K562 (cell line): ENCODE results near the gene RESF1. TPM values are rescaled to one million over a fixed set of nuclear protein-coding genes. Genes with fewer than 3 reads are reported as not detected.

Experiments
- ARID1B ChIP-seq: fragments of 450-650 bp; IDR thresholded peaks from 2 replicates; pipeline ENCODE4 v1.6.1; 2016; ENCODE audit warnings: antibody characterized with exemption, mild to moderate bottlenecking, inconsistent platforms
- ATF7 ChIP-seq: fragments of 450-650 bp; IDR thresholded peaks from 2 replicates; pipeline ENCODE4 v1.7.1; 2014; ENCODE audit warnings: mild to moderate bottlenecking, moderate library complexity
- BACH1 ChIP-seq: fragments of 200-800 bp; sonication (Bioruptor generic); IDR thresholded peaks from 2 replicates; pipeline ENCODE4 v1.6.1; 2016; ENCODE audit warnings: missing genetic modification characterization, missing compliant biosample characterization
- BDP1 ChIP-seq: IDR thresholded peaks from 3 replicates; pipeline ENCODE4 v1.6.1; 2011; ENCODE audit not compliant: insufficient read length, insufficient read depth
- C11orf30 ChIP-seq: fragments of 450-650 bp; IDR thresholded peaks from 2 replicates; pipeline ENCODE4 v1.6.1; 2016; ENCODE audit warnings: low read depth, mild to moderate bottlenecking
- DEAF1 ChIP-seq: fragments of 450-650 bp; formaldehyde crosslinking; IDR thresholded peaks from 2 replicates; pipeline ENCODE4 v1.4.0; 2020; ENCODE audit warnings: mild to moderate bottlenecking, moderate library complexity
- DNMT1 ChIP-seq: fragments of 450-650 bp; IDR thresholded peaks from 2 replicates; pipeline ENCODE4 v1.6.1; 2016; ENCODE audit warnings: antibody characterized with exemption, mild to moderate bottlenecking
- DPF2 ChIP-seq: fragments of 450-650 bp; IDR thresholded peaks from 2 replicates; pipeline ENCODE4 v1.6.1; 2016
- EHMT2 ChIP-seq: fragments of 450-650 bp; IDR thresholded peaks from 2 replicates; pipeline ENCODE4 v1.6.1; 2018; ENCODE audit warnings: antibody characterized with exemption
- HDAC1 ChIP-seq, 2 experiments: fragments of 450-650 bp; IDR thresholded peaks; 2 replicates each; pipeline ENCODE4 v1.6.1; 2016 to 2017; ENCODE audit warnings: inconsistent platforms in 1 of 2, mild to moderate bottlenecking in 1 of 2, moderate library complexity in 1 of 2
- HDAC8 ChIP-seq: fragments of 450-650 bp; IDR thresholded peaks from 2 replicates; pipeline ENCODE4 v1.6.1; 2016; ENCODE audit warnings: mild to moderate bottlenecking, missing genetic modification characterization, moderate library complexity, missing compliant biosample characterization
- HES1 ChIP-seq: fragments of 450-650 bp; IDR thresholded peaks from 2 replicates; pipeline ENCODE4 v1.6.1; 2016; ENCODE audit warnings: low read depth, mild to moderate bottlenecking, moderate library complexity
- HLTF ChIP-seq: fragments of 450-650 bp; IDR thresholded peaks from 2 replicates; pipeline ENCODE4 v1.6.1; 2016
- MAFF ChIP-seq: IDR thresholded peaks from 2 replicates; pipeline ENCODE4 v1.6.1; 2012; ENCODE audit warnings: low read length, improper control_type of control experiment
- MAFG ChIP-seq: fragments of 450-650 bp; conservative IDR thresholded peaks from 2 replicates; pipeline ENCODE4 v1.6.1; 2016; ENCODE audit warnings: missing genetic modification characterization, missing compliant biosample characterization
- MAFK ChIP-seq: IDR thresholded peaks from 2 replicates; pipeline ENCODE4 v1.6.1; 2011; ENCODE audit warnings: low read length, improper control_type of control experiment
- MTA3 ChIP-seq: fragments of 450-650 bp; formaldehyde crosslinking; IDR thresholded peaks from 2 replicates; pipeline ENCODE4 v1.6.1; 2017; ENCODE audit warnings: mild to moderate bottlenecking, borderline replicate concordance
- NBN ChIP-seq: fragments of 450-650 bp; IDR thresholded peaks from 2 replicates; pipeline ENCODE4 v1.6.1; 2016; ENCODE audit warnings: low read depth, mild to moderate bottlenecking
- NFE2 ChIP-seq: IDR thresholded peaks from 2 replicates; pipeline ENCODE4 v1.6.1; 2014; ENCODE audit warnings: antibody characterized with exemption, low read depth
- PRDM10 ChIP-seq: fragments of 450-650 bp; IDR thresholded peaks from 2 replicates; pipeline ENCODE4 v1.6.1; 2018; ENCODE audit not compliant: partially characterized antibody
- ZKSCAN8 ChIP-seq: fragments of 200-800 bp; sonication (Bioruptor generic); IDR thresholded peaks from 2 replicates; pipeline ENCODE4 v1.6.1; 2016; ENCODE audit warnings: missing genetic modification characterization, missing compliant biosample characterization
- ZNF316 ChIP-seq: fragments of 450-650 bp; IDR thresholded peaks from 2 replicates; pipeline ENCODE4 v1.6.1; 2016
- polyA plus RNA-seq, 8 experiments: library from polyadenylated mRNA; depleted of rRNA in 4 of 8; stranded (reverse) in 5 of 8; unstranded in 3 of 8; fragments of >200 nt; fragmentation: Nextera tagmentation in 2 of 8; fragmentation: Illumina TruSeq in 1 of 8; extraction: Ambion mirVana in 2 of 8; extraction: Trizol in 1 of 8; gene quantifications; 2 replicates each; pipeline versions ENCODE4 v1.2.1 to v1.2.3, GENCODE V29; 2011 to 2014; ENCODE audit warnings: inconsistent platforms in 1 of 8, missing spikeins in 1 of 8
- total RNA-seq, 7 experiments: library from RNA; depleted of rRNA in 6 of 7; stranded (reverse); fragments of >200 nt in 6 of 7; fragmentation: Illumina TruSeq in 2 of 7; extraction: Trizol in 2 of 7; gene quantifications; 2 replicates each; pipeline versions ENCODE4 v1.2.1 to v1.2.3, GENCODE V29; 2011 to 2021; ENCODE audit warnings: low replicate concordance in 1 of 7

RESF1 gene
- total and polyA plus RNA-seq, 9 of the 15 experiments (the other 6 are each of a cell fraction or from before 2014, with no cell fraction given) = 21.5 to 121 (median 53.6) TPM

GRCh38 chr12:31954925-31955858, 4.0 kb upstream of the RESF1 start (continued):
- TF ChIP-seq BDP1 = no peak
- no peak for TF ChIP-seq NBN
- peak; percentile 90 for TF ChIP-seq C11orf30
- TF ChIP-seq MAFF = peak; percentile 71
- TF ChIP-seq EHMT2 = 0 out of 2 replicates have a peak, but pooled peaks have one; percentile 33
- no peak for TF ChIP-seq DNMT1
- peak; percentile 67 for TF ChIP-seq NFE2
- TF ChIP-seq ATF7 = no peak
- no peak for TF ChIP-seq HDAC8
- TF ChIP-seq PRDM10 = peak; percentile 39
- peak; percentile 59 for TF ChIP-seq MAFK
- peak; percentile 36; the same call in 1 of the 2 replicates for TF ChIP-seq BACH1 (tag)
- TF ChIP-seq HLTF = 0 out of 2 replicates have a peak, but pooled peaks have one; percentile 30
- TF ChIP-seq HDAC1 (IDR thresholded peaks at IDR 0.05) = 0 out of 4 replicates have a peak, but pooled peaks of 1 of the 2 experiments have one; percentile 12
- no peak for TF ChIP-seq MTA3
- 0 out of 2 replicates have a peak, but pooled peaks have one; percentile 8 for TF ChIP-seq ARID1B
- no peak for TF ChIP-seq ZKSCAN8 (CRISPR knock-in tag)
- TF ChIP-seq DEAF1 (CRISPR knock-in tag) = no peak
- peak; percentile 78 for TF ChIP-seq MAFG (tag)
- peak; percentile 97 for TF ChIP-seq ZNF316
- no peak for TF ChIP-seq DPF2
- TF ChIP-seq HES1 = no peak
